COLO668 (cell line): ENCODE data around the gene OR13C3.
"Not testable (repeated sequence)": the region's sequence is repeated elsewhere in the genome, so short reads cannot be mapped to it uniquely, and the experiment has no call there.

Experiments used
- DNase-seq: peaks from one replicate; lab custom pipeline; 2025; ENCODE audit not compliant: unreplicated experiment; lab: John Stamatoyannopoulos, UW

Gene OR13C3

GRCh38 chr9:104536756-104537155 is at the start of gene OR13C3:
TSS of gene OR13C3 (minus strand) at chr9:104536856. CDS start at chr9:104536723, 133 bp downstream.
- no peak for DNase-seq

DNA sequence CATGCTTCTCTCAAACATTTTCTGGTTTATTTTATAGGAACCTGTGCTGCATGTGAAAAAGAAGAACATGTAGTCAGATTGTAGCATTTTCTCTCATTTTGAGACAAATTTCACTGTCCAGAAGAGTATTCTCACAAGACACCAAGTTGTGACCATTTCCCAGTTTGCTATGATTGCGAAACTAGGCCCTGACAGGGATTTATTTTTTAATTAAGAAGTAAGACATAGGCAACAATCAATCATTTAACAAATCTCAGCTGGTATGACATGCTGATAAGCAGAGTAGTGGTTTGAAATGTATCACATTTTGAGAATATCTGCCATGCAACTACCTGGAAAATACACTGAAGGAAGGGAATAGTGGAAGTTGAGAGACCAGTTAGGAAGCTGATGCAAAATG is 43.9 kb upstream of the OR13C3 start:
- no peak for DNase-seq

GRCh38 chr9:104577263-104577662 is 40.6 kb upstream of the OR13C3 start:
- no peak for DNase-seq

DNA sequence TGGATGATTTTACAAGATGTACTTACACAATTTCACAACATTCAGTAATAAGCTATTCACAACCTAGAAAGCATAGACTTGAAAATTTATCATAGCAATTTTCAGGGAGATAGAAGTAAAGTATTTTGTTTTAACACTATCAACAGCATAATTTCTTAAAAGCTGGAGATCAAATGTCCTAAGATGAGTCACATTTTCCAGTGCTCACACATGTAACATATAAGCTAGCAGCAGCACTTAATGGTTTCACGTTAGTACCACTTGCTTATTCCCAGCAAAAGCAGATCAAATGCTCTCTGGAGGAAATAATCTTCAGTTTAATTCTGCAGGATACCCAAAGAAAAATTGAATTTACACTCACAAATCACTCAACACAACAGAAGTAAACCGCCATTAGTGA is 38.8 kb upstream of the OR13C3 start:
- DNase-seq = no peak

GRCh38 chr9:104572612-104573011 is 36.0 kb upstream of the OR13C3 start:
- no peak for DNase-seq

- DNase-seq = no peak
Measured at GRCh38 chr9:104568868-104569267, 32.2 kb upstream of the OR13C3 start, which contains the start of gene OR13C8. TSS of gene OR13C8 (plus strand) at chr9:104569168. CDS start at chr9:104569168, 0 bp downstream.

DNA sequence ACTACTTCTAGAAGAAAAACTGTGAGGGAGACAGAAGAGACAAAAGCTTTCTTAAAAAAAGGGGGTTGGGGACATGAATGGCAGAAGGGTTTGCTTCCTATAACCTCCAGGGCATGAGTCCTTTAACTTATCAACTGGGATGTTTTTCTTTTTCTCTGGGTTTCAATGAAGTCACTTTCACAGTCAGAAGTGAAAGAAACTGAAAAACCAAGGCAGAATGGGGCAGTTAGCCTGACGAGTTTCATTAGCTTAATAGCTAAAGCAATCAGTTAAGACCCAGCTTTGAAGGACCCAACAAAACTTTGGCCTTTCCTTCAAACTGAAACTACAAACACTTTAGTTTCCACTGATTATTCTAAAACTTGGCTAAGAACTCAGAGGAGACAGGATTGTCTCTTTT is 27.7 kb upstream of the OR13C3 start:
- no peak for DNase-seq

- DNase-seq = peak; percentile 5
Measured at GRCh38 chr9:104556830-104557634, 20.4 kb upstream of the OR13C3 start.

DNA sequence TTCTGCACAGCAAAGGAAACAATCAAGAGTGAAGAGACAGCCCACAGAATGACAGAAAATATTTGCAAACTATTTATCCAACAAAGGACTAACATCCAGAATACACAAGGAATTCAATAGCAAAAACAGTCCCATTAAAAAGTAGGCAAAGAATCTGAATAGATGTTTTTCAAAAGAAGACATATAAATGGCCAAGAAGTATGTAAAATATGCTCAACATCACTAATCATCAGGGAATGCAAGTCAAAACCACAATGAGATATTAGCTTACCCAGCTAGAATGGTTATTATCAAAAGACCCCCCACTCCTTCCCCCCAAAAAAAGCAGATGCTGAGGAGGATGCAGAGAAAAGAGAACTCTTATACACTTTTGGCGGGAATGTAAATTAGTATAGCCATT is 18.9 kb upstream of the OR13C3 start:
- DNase-seq = no peak

DNA sequence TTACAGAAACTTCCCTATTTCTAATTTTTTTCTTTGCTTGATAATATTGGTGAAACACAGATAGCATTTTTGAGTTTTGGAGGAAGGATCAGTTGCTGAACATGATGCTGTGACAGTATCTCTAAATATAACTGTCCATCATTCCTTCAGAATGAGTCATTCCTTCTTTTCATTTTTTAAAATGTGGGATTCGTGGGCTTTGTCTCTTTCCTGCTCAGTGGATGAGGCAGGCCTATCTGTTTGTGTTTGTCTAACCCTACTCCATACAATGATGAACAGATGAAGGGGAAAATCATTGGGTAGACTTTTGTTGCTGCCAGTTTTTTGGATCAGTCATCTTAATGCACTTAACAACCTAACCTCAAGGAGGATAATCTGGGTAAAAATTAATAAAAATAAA is 16.6 kb upstream of the OR13C3 start:
- no peak for DNase-seq

GRCh38 chr9:104544644-104545043 is 8.0 kb upstream of the OR13C3 start:
- DNase-seq = no peak

DNA sequence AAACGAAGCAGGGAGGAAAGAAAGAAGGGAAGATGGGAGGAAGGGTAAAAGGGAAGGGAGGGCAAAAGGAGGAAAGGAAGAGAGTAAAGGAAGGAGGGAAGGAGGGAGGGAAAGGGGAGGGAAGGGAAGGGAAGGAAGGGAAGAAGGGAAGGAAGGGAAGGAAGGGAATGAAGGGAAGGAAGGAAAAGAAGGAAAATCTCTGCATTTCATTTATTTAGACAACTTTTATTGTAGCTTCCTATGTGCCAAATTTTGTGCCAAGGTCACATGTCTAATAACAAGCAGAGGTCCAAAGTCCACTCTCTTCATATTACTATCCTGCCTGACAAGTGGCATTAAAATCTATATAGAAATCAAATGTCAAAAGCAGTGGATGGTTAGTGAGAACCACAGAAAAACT is 2.6 kb upstream of the OR13C3 start:
- DNase-seq = no peak

DNA sequence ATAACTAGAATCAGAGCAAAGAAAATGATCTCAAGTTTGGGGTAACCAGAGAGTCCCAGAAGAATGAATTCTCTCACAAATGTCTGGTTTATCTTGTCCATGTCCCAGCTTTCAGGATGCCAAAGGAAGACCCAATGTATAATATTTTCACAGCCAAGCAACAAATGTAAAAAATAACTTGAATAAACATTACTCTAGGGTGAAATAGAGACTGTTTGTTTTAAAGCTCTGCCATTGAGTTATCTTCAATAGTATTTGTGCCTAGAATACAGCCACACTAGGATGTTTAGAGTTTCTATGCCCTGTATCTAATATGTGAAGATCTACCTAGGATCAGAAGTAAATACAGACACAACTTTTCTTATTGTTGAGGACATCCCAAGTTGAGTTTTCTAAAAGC is 9.5 kb downstream of the OR13C3 start, which contains the start of gene OR13C4:
OR13C4 (minus strand) TSS at position 101 of the 400 bp plus-strand sequence; CDS start at position 101, 0 bp downstream.
- no peak for DNase-seq

GRCh38 chr9:104520241-104520640 is 16.4 kb downstream of the OR13C3 start:
- DNase-seq = not testable (repeated sequence)

DNA sequence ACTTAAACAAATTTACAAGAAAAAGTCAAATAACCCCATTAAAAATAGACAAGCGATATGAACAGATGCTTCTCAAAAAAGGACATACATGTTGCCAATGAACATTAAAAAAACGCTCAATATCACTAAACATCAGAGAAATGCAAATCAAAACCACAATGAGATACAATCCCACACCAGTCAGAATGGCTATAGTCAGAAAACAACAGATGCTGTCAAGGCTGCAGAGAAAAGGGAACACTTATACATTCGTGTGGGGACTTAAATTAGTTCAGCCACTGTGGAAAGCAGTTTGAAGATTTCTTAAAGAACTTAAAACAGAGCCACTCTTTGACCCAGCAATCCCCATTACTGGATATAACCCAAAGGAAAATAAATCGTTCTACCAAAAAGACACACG is 21.8 kb downstream of the OR13C3 start:
- no peak for DNase-seq

DNA sequence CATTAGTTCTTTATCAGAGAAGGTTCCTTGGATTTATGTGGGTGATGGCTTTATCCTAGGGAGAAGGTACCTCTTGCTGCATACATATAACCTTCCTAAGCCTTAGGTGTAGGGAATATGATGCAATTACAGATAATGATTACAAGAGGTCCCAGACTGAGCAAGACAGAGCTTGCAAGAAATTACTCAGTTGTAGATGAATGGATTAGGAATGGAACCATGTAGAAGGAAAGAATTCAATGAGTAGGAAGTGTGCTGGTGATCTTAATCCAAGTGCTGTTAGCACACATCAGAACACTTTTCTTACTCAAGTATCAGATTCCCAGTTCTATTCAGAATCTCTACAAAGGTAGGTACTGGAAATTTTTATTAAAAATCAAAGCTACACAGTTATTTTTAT is 30.1 kb downstream of the OR13C3 start:
- no peak for DNase-seq

GRCh38 chr9:104503963-104504362 is 32.7 kb downstream of the OR13C3 start, which contains the start of gene OR13F1:
TSS of gene OR13F1 (plus strand) at chr9:104504263. CDS start at chr9:104504263, 0 bp downstream.
- no peak for DNase-seq

DNA sequence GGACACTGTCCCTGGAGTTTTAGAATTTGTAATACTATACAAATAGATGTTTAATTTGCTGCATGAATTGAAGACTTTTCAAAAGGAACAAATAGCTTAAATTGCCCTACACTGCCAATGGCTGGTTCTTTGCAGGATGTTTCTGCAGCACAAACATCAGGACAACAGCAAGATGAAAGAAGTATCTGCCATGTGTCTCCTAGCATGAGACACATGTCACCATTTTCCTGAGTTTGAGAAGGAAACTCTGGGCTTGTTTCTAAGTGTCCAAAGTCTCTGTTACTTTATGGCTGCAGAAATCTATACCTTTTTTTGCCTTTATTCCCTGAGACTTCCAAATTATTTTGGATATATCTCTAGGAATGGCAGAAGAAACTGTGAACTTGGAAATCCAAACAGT is 33.2 kb downstream of the OR13C3 start:
- no peak for DNase-seq

DNA sequence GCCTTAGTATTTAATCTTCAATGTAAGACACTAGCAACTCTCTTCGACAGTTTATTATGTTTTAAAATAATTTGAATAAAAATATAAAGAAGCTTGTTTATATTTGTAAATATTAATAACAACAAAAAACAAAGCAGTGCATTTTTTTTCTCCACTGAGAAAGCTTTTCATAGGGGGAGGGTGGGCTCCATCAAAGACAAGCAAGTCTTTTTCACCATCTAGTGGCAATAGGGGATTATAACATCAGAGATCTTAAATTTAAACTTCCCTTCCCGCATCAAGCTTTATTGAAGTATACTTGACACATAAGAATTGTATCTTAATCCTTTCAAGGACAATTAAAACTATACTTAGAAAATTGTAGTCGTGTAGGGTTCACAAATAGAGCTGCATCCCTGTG is 41.8 kb downstream of the OR13C3 start:
- DNase-seq = no peak
